Gastrocnemius medialis (tissue), 4 donors: Measurements from ENCODE around the gene EIF2B2. TPM values are rescaled to one million over a fixed set of nuclear protein-coding genes. Genes with fewer than 3 reads are reported as not detected.

Experiments
- ATAC-seq, 2 donors: fragments of 150-250 bp; one replicate each; pipeline ENCODE4 v1.9.1; 2016
- DNase-seq, 2 donors: peaks; one replicate each; pipeline ENCODE4 v3.0.0-alpha.2; 2019
- H3K27ac ChIP-seq, 4 donors: fragments of 200-600 bp; sonication (generic); 1 replicate in 1 of 4; 2 replicates in 3 of 4; pipeline ENCODE4 v1.5.1; 2016 to 2018; ENCODE audit warnings: mild to moderate bottlenecking in 2 of 4, moderate library complexity in 1 of 4
- H3K27me3 ChIP-seq, 3 donors: fragments of 200-600 bp; sonication (generic) in 2 of 3; 1 replicate in 1 of 3; 2 replicates in 2 of 3; pipeline versions ENCODE4 v1.5.1 to v1.6.0; 2016 to 2019; ENCODE audit warnings: mild to moderate bottlenecking in 1 of 3, moderate library complexity in 1 of 3
- H3K36me3 ChIP-seq, 2 donors: fragments of 200-600 bp; sonication (generic) in 1 of 2; one replicate each; pipeline ENCODE4 v1.5.1; 2017 to 2018
- H3K4me1 ChIP-seq, 2 donors: fragments of 200-600 bp; sonication (generic) in 1 of 2; one replicate each; pipeline ENCODE4 v1.5.1; 2016 to 2017; ENCODE audit warnings: mild to moderate bottlenecking in 2 of 2
- H3K4me3 ChIP-seq, 4 donors: fragments of 200-600 bp; sonication (generic) in 3 of 4; 1 replicate in 1 of 4; 2 replicates in 3 of 4; pipeline ENCODE4 v1.5.1; 2016 to 2019; ENCODE audit warnings: mild to moderate bottlenecking in 2 of 4
- H3K9me3 ChIP-seq, 3 donors: fragments of 200-600 bp; sonication (generic) in 2 of 3; 1 replicate in 1 of 3; 2 replicates in 2 of 3; pipeline ENCODE4 v1.5.1; 2016 to 2019
- POLR2A ChIP-seq, 2 donors: fragments of 450-650 bp; IDR thresholded peaks; one replicate each; pipeline ENCODE4 v1.6.1; 2017; ENCODE audit warnings: antibody characterized with exemption in 2 of 2, mild to moderate bottlenecking in 2 of 2, moderate library complexity in 2 of 2
- in situ Hi-C, 4 donors: fragments of 200-750 bp; cut with MboI; loops; one replicate each; pipeline versions ENCODE4 v1.15.0 to v1.8.0; 2017; ENCODE audit warnings: low sequenced_read_pairs in 4 of 4
- intact Hi-C: fragments of 100-400 bp; cut with DNase I; formaldehyde crosslinking; loops from one replicate; pipeline ENCODE4 v1.15.1; 2023; ENCODE audit warnings: low total_unique reads
- total RNA-seq, 4 donors: library from RNA; depleted of rRNA; stranded (reverse); fragments of >200 nt; gene quantifications; one replicate each; pipeline versions ENCODE4 v1.1.0 to v1.2.3, GENCODE V29; 2016
- TF ChIP-seq, protein P1 (sequence below), 5 experiments: fragments of 450-650 bp in 3 of 5; fragments of 200-600 bp in 2 of 5; sonication (generic) in 2 of 5; IDR thresholded peaks in 4 of 5; conservative IDR thresholded peaks in 1 of 5; 1 replicate in 4 of 5; 2 replicates in 1 of 5; pipeline ENCODE4 v1.5.1; 2016 to 2019; ENCODE audit warnings: antibody characterized with exemption in 5 of 5, mild to moderate bottlenecking in 3 of 5, moderate library complexity in 3 of 5

Gene EIF2B2
- total RNA-seq, 4 donors from 2014 or later: 42.7 to 79.0 (median 69.9) TPM

GRCh38 chr14:74960736-74961135 is 42.0 kb upstream of the EIF2B2 start:
- H3K4me1 ChIP-seq: peaks cover 7 to 24% of the 10 kb centered on the region in 2 donors
- no peak overlapping the region for H3K27ac ChIP-seq
- DNase-seq (no peak), ATAC-seq (no peak)
- no peaks in the 10 kb centered on the region for H3K27me3 ChIP-seq
- no peaks in the 10 kb centered on the region for H3K9me3 ChIP-seq
- H3K4me3 ChIP-seq: no peak overlapping the region
- H3K36me3 ChIP-seq: no peaks in the 10 kb centered on the region
- intact Hi-C loops (no loop called here), in situ Hi-C loops (no loop called here)
- TF ChIP-seq, protein P1, sequence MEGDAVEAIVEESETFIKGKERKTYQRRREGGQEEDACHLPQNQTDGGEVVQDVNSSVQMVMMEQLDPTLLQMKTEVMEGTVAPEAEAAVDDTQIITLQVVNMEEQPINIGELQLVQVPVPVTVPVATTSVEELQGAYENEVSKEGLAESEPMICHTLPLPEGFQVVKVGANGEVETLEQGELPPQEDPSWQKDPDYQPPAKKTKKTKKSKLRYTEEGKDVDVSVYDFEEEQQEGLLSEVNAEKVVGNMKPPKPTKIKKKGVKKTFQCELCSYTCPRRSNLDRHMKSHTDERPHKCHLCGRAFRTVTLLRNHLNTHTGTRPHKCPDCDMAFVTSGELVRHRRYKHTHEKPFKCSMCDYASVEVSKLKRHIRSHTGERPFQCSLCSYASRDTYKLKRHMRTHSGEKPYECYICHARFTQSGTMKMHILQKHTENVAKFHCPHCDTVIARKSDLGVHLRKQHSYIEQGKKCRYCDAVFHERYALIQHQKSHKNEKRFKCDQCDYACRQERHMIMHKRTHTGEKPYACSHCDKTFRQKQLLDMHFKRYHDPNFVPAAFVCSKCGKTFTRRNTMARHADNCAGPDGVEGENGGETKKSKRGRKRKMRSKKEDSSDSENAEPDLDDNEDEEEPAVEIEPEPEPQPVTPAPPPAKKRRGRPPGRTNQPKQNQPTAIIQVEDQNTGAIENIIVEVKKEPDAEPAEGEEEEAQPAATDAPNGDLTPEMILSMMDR (IDR thresholded peaks at IDR 0.05 in 4 of 5, conservative IDR thresholded peaks at IDR 0.05 in 1 of 5): no peak
- no peak for TF ChIP-seq POLR2A (IDR thresholded peaks at IDR 0.05)

GRCh38 chr14:74961238-74961911 is 41.3 kb upstream of the EIF2B2 start:
- Histone ChIP-seq H3K4me3 (no peak overlapping the region), H3K27ac (no peak overlapping the region), H3K36me3 (no peaks in the 10 kb centered on the region), H3K9me3 (no peaks in the 10 kb centered on the region), H3K4me1 (peaks cover 7 to 24% of the 10 kb centered on the region in 2 donors), H3K27me3 (no peaks in the 10 kb centered on the region)
- TF ChIP-seq POLR2A (IDR thresholded peaks at IDR 0.05): no peak
- TF ChIP-seq, protein P1 (IDR thresholded peaks at IDR 0.05 in 4 of 5, conservative IDR thresholded peaks at IDR 0.05 in 1 of 5): no peak
- in situ Hi-C loops: no loop called here
- ATAC-seq (no peak), DNase-seq (no peak)
- intact Hi-C loops: no loop called here

DNA sequence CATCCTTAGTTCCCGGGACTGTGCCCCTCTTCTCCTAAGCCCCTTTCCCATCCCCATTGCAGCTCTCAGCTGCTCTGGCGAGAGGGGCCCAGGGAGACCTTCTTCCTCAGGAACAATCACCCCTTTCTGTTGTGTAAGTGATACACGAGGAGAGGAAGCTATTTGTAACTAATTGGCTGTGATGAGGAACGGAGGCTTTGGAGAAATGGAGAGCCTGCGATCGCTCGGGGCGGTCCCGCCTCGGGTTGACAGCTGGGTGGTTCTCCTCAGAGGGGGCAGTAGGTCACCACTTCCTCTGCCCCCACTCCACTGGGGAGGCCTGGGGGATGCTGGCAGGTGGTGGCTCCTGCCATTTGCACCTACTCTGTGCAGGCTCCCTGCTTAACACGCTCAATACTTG is 40.7 kb upstream of the EIF2B2 start:
- ATAC-seq: no peak
- H3K4me1 ChIP-seq: peaks cover 7 to 24% of the 10 kb centered on the region in 2 donors
- no peak for DNase-seq
- intact Hi-C loops: no loop called here
- H3K27me3 ChIP-seq: no peaks in the 10 kb centered on the region
- no peaks in the 10 kb centered on the region for H3K36me3 ChIP-seq
- no peaks in the 10 kb centered on the region for H3K9me3 ChIP-seq
- no peak overlapping the region for H3K4me3 ChIP-seq
- in situ Hi-C loops: no loop called here
- no peak overlapping the region for H3K27ac ChIP-seq
- no peak for TF ChIP-seq POLR2A (IDR thresholded peaks at IDR 0.05)
- TF ChIP-seq, protein P1 (IDR thresholded peaks at IDR 0.05 in 4 of 5, conservative IDR thresholded peaks at IDR 0.05 in 1 of 5): no peak

DNA sequence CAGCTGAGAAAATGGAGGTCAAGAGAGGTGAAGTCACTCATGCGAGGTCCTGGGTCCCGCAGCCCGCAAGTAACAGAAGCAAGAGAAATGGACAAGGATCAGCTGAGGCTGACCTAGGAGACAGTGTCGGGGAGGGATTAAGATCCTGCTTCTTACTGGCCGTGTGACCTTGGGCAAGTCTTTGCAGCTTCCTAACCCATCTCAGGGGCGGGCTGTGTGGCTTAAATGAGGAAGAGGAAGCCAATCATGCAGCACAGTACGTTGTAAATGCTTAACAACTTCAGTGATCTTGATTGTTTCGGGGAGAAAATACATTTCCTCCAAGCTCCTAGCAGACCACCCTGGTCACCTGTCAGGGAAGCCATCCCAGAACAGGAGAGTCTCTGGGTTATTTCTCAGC is 40.2 kb upstream of the EIF2B2 start:
- TF ChIP-seq, protein P1 (IDR thresholded peaks at IDR 0.05 in 4 of 5, conservative IDR thresholded peaks at IDR 0.05 in 1 of 5): no peak
- no peak for TF ChIP-seq POLR2A (IDR thresholded peaks at IDR 0.05)
- Histone ChIP-seq H3K9me3 (no peaks in the 10 kb centered on the region), H3K27ac (peak overlapping the region in 1 of 4 donors; percentile 87), H3K27me3 (no peaks in the 10 kb centered on the region), H3K36me3 (no peaks in the 10 kb centered on the region), H3K4me1 (peaks cover 7 to 24% of the 10 kb centered on the region in 2 donors), H3K4me3 (no peak overlapping the region)
- DNase-seq (no peak), ATAC-seq (no peak)
- intact Hi-C loops (no loop called here), in situ Hi-C loops (no loop called here)
